Fibroblast of the conjunctiva (primary cell): ENCODE measurements around the gene IL37.
"Not testable (repeated sequence)": the region's sequence is repeated elsewhere in the genome, so short reads cannot be mapped to it uniquely, and the experiment has no call there.

Experiments
- DNase-seq: peaks from one replicate; pipeline ENCODE4 v3.0.0-alpha.2; 2010; ENCODE audit warnings: low read depth

Gene IL37

GRCh38 chr2:112889976-112890375, 21.0 kb upstream of the IL37 start:
- DNase-seq: no peak

- DNase-seq: no peak
These were observed 19.6 kb upstream of the IL37 start for GRCh38 chr2:112891385-112891831.

GRCh38 chr2:112893752-112894151, 17.2 kb upstream of the IL37 start:
- DNase-seq: no peak

- no peak for DNase-seq
These were observed 13.9 kb upstream of the IL37 start for GRCh38 chr2:112896909-112897623.

GRCh38 chr2:112897624-112897978, 13.4 kb upstream of the IL37 start:
- DNase-seq: no peak

- DNase-seq: not testable (repeated sequence)
These were observed 9.4 kb upstream of the IL37 start for GRCh38 chr2:112901431-112902065.

- DNase-seq: no peak
These were observed 8.1 kb upstream of the IL37 start for GRCh38 chr2:112902816-112903215.

- no peak for DNase-seq
These were observed 6.1 kb upstream of the IL37 start for GRCh38 chr2:112904883-112905282.

GRCh38 chr2:112906276-112906675, 4.7 kb upstream of the IL37 start:
- no peak for DNase-seq

GRCh38 chr2:112907001-112907949, 3.7 kb upstream of the IL37 start:
- DNase-seq: no peak

GRCh38 chr2:112908559-112908958, 2.4 kb upstream of the IL37 start:
- not testable (repeated sequence) for DNase-seq

- no peak for DNase-seq
These were observed 746 bp upstream of the IL37 start for GRCh38 chr2:112910219-112910618.

GRCh38 chr2:112912403-112912802, 1.4 kb downstream of the IL37 start:
- no peak for DNase-seq

- no peak for DNase-seq
These were observed 4.6 kb downstream of the IL37 start for GRCh38 chr2:112915300-112916144.

- DNase-seq: no peak
These were observed 5.2 kb downstream of the IL37 start for GRCh38 chr2:112916145-112916571.

- DNase-seq: no peak
These were observed 5.8 kb downstream of the IL37 start for GRCh38 chr2:112916625-112917247.

- DNase-seq: no peak
These were observed 6.9 kb downstream of the IL37 start for GRCh38 chr2:112917856-112918255.

- no peak for DNase-seq
These were observed 7.3 kb downstream of the IL37 start for GRCh38 chr2:112918256-112918655.

GRCh38 chr2:112919086-112919485, 8.1 kb downstream of the IL37 start:
- no peak for DNase-seq

GRCh38 chr2:112920923-112921532, 10.1 kb downstream of the IL37 start:
- DNase-seq: no peak

GRCh38 chr2:112921982-112922381, 11.0 kb downstream of the IL37 start:
- no peak for DNase-seq
